Measurements from ENCODE around the gene CDH4.

GRCh38 chr20:61733891-61734732 is 482.1 kb downstream of the CDH4 start:
- TF ChIP-seq CTCF (IDR thresholded peaks at IDR 0.05; ENCODE audit: insufficient read depth, low read length, poor library complexity, severe bottlenecking) (no peak), EZH2phosphoT487 (conservative IDR thresholded peaks at IDR 0.05; ENCODE audit: low read length) (no peak)
